HG03103 (cell line): ENCODE results near the gene PCGF5.
"Not testable (repeated sequence)": the region's sequence is repeated elsewhere in the genome, so short reads cannot be mapped to it uniquely, and the experiment has no call there.

Experiments
- ATAC-seq: cut with Tn5 transposase; IDR thresholded peaks from one replicate; pipeline ENCODE4 v1.9.1; 2021; ENCODE audit warnings: low read depth; ENCODE audit not compliant: unreplicated experiment

Gene PCGF5

DNA sequence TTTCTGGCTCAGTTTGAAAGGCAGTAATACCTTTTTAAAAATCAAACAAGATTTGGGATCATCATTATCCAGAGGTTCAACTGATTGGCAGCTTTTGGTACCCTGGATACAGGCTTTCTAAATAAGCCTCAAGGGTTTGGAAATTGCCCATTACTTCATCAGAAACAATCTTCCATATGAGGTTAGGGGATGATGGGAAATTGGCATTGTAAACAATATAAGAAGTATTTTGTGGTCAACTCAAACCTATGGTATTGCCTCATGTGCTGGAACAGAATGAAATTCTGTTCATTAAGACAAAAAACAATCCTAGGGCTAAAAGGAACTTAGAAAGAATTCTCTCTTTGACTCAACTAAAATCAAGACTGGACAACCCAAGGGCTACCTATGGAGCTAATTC, 97.1 kb downstream of the PCGF5 start:
- ATAC-seq: no peak

GRCh38 chr10:91319336-91319735, 98.9 kb downstream of the PCGF5 start:
- no peak for ATAC-seq

DNA sequence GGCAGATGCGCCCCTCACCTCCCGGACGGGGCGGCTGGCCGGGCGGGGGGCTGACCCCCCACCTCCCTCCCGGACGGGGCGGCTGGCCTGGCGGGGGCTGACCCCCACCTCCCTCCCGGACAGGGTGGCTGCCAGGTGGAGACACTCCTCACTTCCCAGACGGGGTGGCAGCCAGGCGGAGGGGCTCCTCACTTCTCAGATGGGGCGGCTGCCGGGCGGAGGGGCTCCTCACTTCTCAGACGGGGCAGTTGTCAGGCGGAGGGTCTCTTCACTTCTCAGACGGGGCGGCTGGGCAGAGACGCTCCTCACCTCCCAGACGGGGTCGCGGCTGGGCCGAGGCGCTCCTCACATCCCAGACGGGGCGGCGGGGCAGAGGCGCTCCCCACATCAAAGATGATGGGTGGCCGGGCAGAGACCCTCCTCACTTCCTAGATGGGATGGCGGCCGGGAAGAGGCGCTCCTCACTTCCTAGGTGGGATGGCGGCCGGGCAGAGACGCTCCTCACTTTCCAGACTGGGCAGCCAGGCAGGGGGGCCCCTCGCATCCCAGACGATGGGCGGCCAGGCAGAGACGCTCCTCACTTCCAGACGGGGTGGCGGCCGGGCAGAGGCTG, 102.9 kb downstream of the PCGF5 start:
- ATAC-seq: not testable (repeated sequence)

GRCh38 chr10:91328320-91328984, 108.0 kb downstream of the PCGF5 start:
- ATAC-seq: no peak
